ENCODE measurements around the gene BUB1B.
"Not testable (repeated sequence)": the region's sequence is repeated elsewhere in the genome, so short reads cannot be mapped to it uniquely, and the experiment has no call there.

DNA sequence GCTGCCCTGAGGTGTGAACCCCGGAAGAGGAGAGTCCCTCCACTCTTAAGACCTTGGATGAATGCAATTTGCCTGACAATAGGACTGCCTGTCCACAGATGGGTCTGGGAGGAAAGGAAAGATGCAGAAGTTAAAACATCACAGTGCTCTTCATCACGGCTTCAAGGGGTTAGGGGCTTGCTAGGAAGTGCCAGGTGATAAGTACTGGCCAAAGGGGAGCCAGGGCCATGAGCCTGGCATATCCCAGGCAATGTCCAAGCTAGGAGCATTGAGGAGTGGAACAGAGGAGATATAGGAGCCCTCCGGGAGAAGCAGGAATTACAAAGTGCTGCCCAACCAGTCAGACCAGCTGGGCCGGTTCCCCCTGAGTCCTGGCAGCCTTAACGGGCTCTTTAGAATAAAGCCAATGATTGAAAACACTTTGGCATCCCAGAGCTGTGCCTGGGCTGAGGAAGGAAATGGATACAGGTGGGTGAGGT, 36.0 kb upstream of the BUB1B start:
- TF ChIP-seq, protein P1, sequence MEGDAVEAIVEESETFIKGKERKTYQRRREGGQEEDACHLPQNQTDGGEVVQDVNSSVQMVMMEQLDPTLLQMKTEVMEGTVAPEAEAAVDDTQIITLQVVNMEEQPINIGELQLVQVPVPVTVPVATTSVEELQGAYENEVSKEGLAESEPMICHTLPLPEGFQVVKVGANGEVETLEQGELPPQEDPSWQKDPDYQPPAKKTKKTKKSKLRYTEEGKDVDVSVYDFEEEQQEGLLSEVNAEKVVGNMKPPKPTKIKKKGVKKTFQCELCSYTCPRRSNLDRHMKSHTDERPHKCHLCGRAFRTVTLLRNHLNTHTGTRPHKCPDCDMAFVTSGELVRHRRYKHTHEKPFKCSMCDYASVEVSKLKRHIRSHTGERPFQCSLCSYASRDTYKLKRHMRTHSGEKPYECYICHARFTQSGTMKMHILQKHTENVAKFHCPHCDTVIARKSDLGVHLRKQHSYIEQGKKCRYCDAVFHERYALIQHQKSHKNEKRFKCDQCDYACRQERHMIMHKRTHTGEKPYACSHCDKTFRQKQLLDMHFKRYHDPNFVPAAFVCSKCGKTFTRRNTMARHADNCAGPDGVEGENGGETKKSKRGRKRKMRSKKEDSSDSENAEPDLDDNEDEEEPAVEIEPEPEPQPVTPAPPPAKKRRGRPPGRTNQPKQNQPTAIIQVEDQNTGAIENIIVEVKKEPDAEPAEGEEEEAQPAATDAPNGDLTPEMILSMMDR (IDR thresholded peaks at IDR 0.05; ENCODE audit: insufficient read depth, low read length) = not testable (repeated sequence)
- TF ChIP-seq POLR2AphosphoS5 (IDR thresholded peaks at IDR 0.05; ENCODE audit: low read depth); GABPA (IDR thresholded peaks at IDR 0.05; ENCODE audit: low read depth); REST (IDR thresholded peaks at IDR 0.05; ENCODE audit: insufficient replicate concordance, low read depth); SPI1 (IDR thresholded peaks at IDR 0.05; ENCODE audit: borderline replicate concordance, low read depth): not testable (repeated sequence)
